Activated T-cell treated with anti-CD3 and anti-CD28 coated beads, Interleukin-2, amount 50 U/mL, for 72 hours (primary cell): ENCODE results near the gene CD247. TPM values are rescaled to one million over a fixed set of nuclear protein-coding genes. Genes with fewer than 3 reads are reported as not detected.
A peak's percentile ranks its signal among the peaks of the same experiment; 100 is the strongest.
"Not testable (repeated sequence)": the region's sequence is repeated elsewhere in the genome, so short reads cannot be mapped to it uniquely, and the experiment has no call there.

ENCODE experiments used
- ATAC-seq, 2 donors: fragments of 150-1000 bp; cut with Tn5 transposase; replicated peaks in 1 of 2; 2 replicates each; pipeline ENCODE4 v1.10.0; 2021; ENCODE audit warnings: moderate library complexity in 2 of 2, mild to moderate bottlenecking in 1 of 2
- DNase-seq, 2 donors: peaks; one replicate each; pipeline ENCODE4 v3.0.0; 2021 to 2022; ENCODE audit warnings: mixed read lengths in 1 of 2
- H3K27ac Mint-ChIP-seq: one replicate; pipeline ENCODE4 v1.8.0; 2022; ENCODE audit warnings: mild to moderate bottlenecking, moderate library complexity, mixed read lengths
- H3K27me3 Mint-ChIP-seq: one replicate; pipeline ENCODE4 v1.8.0; 2022; ENCODE audit warnings: low read depth, mixed read lengths
- H3K36me3 Mint-ChIP-seq, 2 donors: one replicate each; pipeline ENCODE4 v1.8.0; 2022; ENCODE audit warnings: mixed read lengths in 2 of 2, mild to moderate bottlenecking in 1 of 2; ENCODE audit not compliant: insufficient read depth in 2 of 2
- H3K4me1 Mint-ChIP-seq: one replicate; pipeline ENCODE4 v1.8.0; 2022; ENCODE audit warnings: low read depth, mixed read lengths
- H3K4me3 Mint-ChIP-seq, 2 donors: one replicate each; pipeline ENCODE4 v1.8.0; 2022; ENCODE audit warnings: mild to moderate bottlenecking in 2 of 2, mixed read lengths in 2 of 2, moderate library complexity in 2 of 2
- H3K9me3 Mint-ChIP-seq, 2 donors: one replicate each; pipeline ENCODE4 v1.8.0; 2022; ENCODE audit warnings: mixed read lengths in 2 of 2
- total RNA-seq, 2 donors: library from RNA; stranded (reverse); gene quantifications; one replicate each; pipeline ENCODE4 v1.2.3, GENCODE V29; 2022

CD247 gene
- 100 to 1,000 TPM; 160 to 178 TPM for total RNA-seq

- peak within 1 kb of the TSS; percentile 99 for H3K27ac Mint-ChIP-seq
- no peaks in the 10 kb centered on the region for H3K9me3 Mint-ChIP-seq
- no peaks in the 10 kb centered on the region for H3K27me3 Mint-ChIP-seq
- peaks cover 59% of the 10 kb centered on the region for H3K4me1 Mint-ChIP-seq
- H3K4me3 Mint-ChIP-seq: peak within 1 kb of the TSS; percentile 85 to 98
- ATAC-seq: peak; percentile 43 to 45
- H3K36me3 Mint-ChIP-seq: peaks cover 24 to 25% of the 10 kb centered on the region in 2 donors
- DNase-seq: peak; percentile 75 to 79
These were observed at the start of gene CD247 for GRCh38 chr1:167518331-167518700. CD247 (minus strand) TSS chr1:167518529; CDS start chr1:167518465, 64 bp downstream.

- DNase-seq (no peak), ATAC-seq (no peak)
- no peaks in the 10 kb centered on the region for H3K9me3 Mint-ChIP-seq
- peaks cover 5% of the 10 kb centered on the region for H3K4me1 Mint-ChIP-seq
- no peak overlapping the region for H3K4me3 Mint-ChIP-seq
- no peaks in the 10 kb centered on the region for H3K36me3 Mint-ChIP-seq
- H3K27me3 Mint-ChIP-seq: no peaks in the 10 kb centered on the region
- H3K27ac Mint-ChIP-seq: no peak overlapping the region
These were observed 49.3 kb upstream of the CD247 start for GRCh38 chr1:167567663-167568062.

GRCh38 chr1:167566766-167567165 lies 48.4 kb upstream of the CD247 start:
- no peak overlapping the region for H3K4me3 Mint-ChIP-seq
- H3K27me3 Mint-ChIP-seq: no peaks in the 10 kb centered on the region
- DNase-seq: no peak
- no peak overlapping the region for H3K27ac Mint-ChIP-seq
- no peak for ATAC-seq
- peaks cover 5% of the 10 kb centered on the region for H3K4me1 Mint-ChIP-seq
- no peaks in the 10 kb centered on the region for H3K36me3 Mint-ChIP-seq
- no peaks in the 10 kb centered on the region for H3K9me3 Mint-ChIP-seq

- no peak for DNase-seq
- Mint-ChIP-seq H3K36me3 (no peaks in the 10 kb centered on the region), H3K27me3 (no peaks in the 10 kb centered on the region), H3K4me3 (no peak overlapping the region), H3K27ac (no peak overlapping the region), H3K9me3 (no peaks in the 10 kb centered on the region), H3K4me1 (peaks cover 5% of the 10 kb centered on the region)
- no peak for ATAC-seq
These were observed 47.6 kb upstream of the CD247 start for GRCh38 chr1:167565922-167566321.

- H3K27me3 Mint-ChIP-seq: no peaks in the 10 kb centered on the region
- H3K4me1 Mint-ChIP-seq: peaks cover 5% of the 10 kb centered on the region
- no peak overlapping the region for H3K27ac Mint-ChIP-seq
- H3K4me3 Mint-ChIP-seq: no peak overlapping the region
- H3K36me3 Mint-ChIP-seq: no peaks in the 10 kb centered on the region
- ATAC-seq (no peak), DNase-seq (no peak)
- no peaks in the 10 kb centered on the region for H3K9me3 Mint-ChIP-seq
These were observed 46.4 kb upstream of the CD247 start for GRCh38 chr1:167564612-167565270.

- H3K27me3 Mint-ChIP-seq: no peaks in the 10 kb centered on the region
- DNase-seq (no peak), ATAC-seq (no peak)
- peak overlapping the region; percentile 45 for H3K27ac Mint-ChIP-seq
- peaks cover 5% of the 10 kb centered on the region for H3K4me1 Mint-ChIP-seq
- H3K4me3 Mint-ChIP-seq: no peak overlapping the region
- H3K36me3 Mint-ChIP-seq: no peaks in the 10 kb centered on the region
- no peaks in the 10 kb centered on the region for H3K9me3 Mint-ChIP-seq
These were observed 45.4 kb upstream of the CD247 start for GRCh38 chr1:167563579-167564246.

GRCh38 chr1:167562702-167563101 lies 44.4 kb upstream of the CD247 start:
- H3K27me3 Mint-ChIP-seq: no peaks in the 10 kb centered on the region
- H3K36me3 Mint-ChIP-seq: no peaks in the 10 kb centered on the region
- H3K27ac Mint-ChIP-seq: no peak overlapping the region
- no peak overlapping the region for H3K4me3 Mint-ChIP-seq
- ATAC-seq: no peak
- peaks cover 5% of the 10 kb centered on the region for H3K4me1 Mint-ChIP-seq
- H3K9me3 Mint-ChIP-seq: no peaks in the 10 kb centered on the region
- DNase-seq: no peak

GRCh38 chr1:167561753-167562152 lies 43.4 kb upstream of the CD247 start:
- peaks cover 5% of the 10 kb centered on the region for H3K4me1 Mint-ChIP-seq
- DNase-seq: no peak

GRCh38 chr1:167555971-167556714 lies 37.8 kb upstream of the CD247 start:
- Mint-ChIP-seq H3K9me3 (no peaks in the 10 kb centered on the region), H3K27me3 (no peaks in the 10 kb centered on the region), H3K4me1 (peaks cover 34% of the 10 kb centered on the region), H3K36me3 (no peaks in the 10 kb centered on the region), H3K27ac (no peak overlapping the region), H3K4me3 (no peak overlapping the region)
- DNase-seq: peak; percentile 76 to 78
- no peak for ATAC-seq

More at GRCh38 chr1:167561753-167562152, 43.4 kb upstream of the CD247 start:
- H3K27me3 Mint-ChIP-seq: no peaks in the 10 kb centered on the region
- ATAC-seq: no peak
- H3K36me3 Mint-ChIP-seq: no peaks in the 10 kb centered on the region
- no peak overlapping the region for H3K4me3 Mint-ChIP-seq
- H3K9me3 Mint-ChIP-seq: no peaks in the 10 kb centered on the region
- H3K27ac Mint-ChIP-seq: no peak overlapping the region

- not testable (repeated sequence) for H3K36me3 Mint-ChIP-seq, H3K27ac Mint-ChIP-seq, ATAC-seq, DNase-seq, H3K9me3 Mint-ChIP-seq, H3K27me3 Mint-ChIP-seq
- peaks cover 44% of the 10 kb centered on the region for H3K4me1 Mint-ChIP-seq
- H3K4me3 Mint-ChIP-seq: peak overlapping the region; percentile 10 to 29
These were observed 36.7 kb upstream of the CD247 start for GRCh38 chr1:167555072-167555471.

- ATAC-seq (peak in 1 of 2 donors; percentile 15), DNase-seq (no peak)
- no peaks in the 10 kb centered on the region for H3K36me3 Mint-ChIP-seq
- peak overlapping the region; percentile 92 to 93 for H3K4me3 Mint-ChIP-seq
- H3K4me1 Mint-ChIP-seq: peaks cover 44% of the 10 kb centered on the region
- no peaks in the 10 kb centered on the region for H3K27me3 Mint-ChIP-seq
- H3K27ac Mint-ChIP-seq: no peak overlapping the region
- H3K9me3 Mint-ChIP-seq: no peaks in the 10 kb centered on the region
These were observed 35.9 kb upstream of the CD247 start for GRCh38 chr1:167554028-167554779.

GRCh38 chr1:167553136-167554027 lies 35.1 kb upstream of the CD247 start, which contains the start of gene CREG1:
CREG1 (minus strand) TSS chr1:167553762.
- peak; percentile 99 to 100 for ATAC-seq
- Mint-ChIP-seq H3K27ac (no peak within 1 kb of the TSS), H3K27me3 (no peaks in the 10 kb centered on the region), H3K4me1 (peaks cover 44% of the 10 kb centered on the region), H3K4me3 (peak within 1 kb of the TSS; percentile 92 to 93), H3K9me3 (no peaks in the 10 kb centered on the region), H3K36me3 (no peaks in the 10 kb centered on the region)
- peak; percentile 93 to 94 for DNase-seq
